Germinal center (tissue), 1 donor: Measurements from ENCODE around the gene AFF2.

Source experiments
- DNase-seq: peaks from one replicate; pipeline ENCODE4 v3.0.0; 2012; ENCODE audit warnings: mixed read lengths, low spot score

The AFF2 gene

GRCh38 chrX:148741441-148741840 is 241.0 kb downstream of the AFF2 start:
- DNase-seq, result no peak

- DNase-seq, result no peak
These were observed 254.7 kb downstream of the AFF2 start for GRCh38 chrX:148755111-148755510.

GRCh38 chrX:148763896-148764295 is 263.5 kb downstream of the AFF2 start:
- no peak for DNase-seq

- DNase-seq, result no peak
These were observed 267.9 kb downstream of the AFF2 start for GRCh38 chrX:148768296-148768695.

GRCh38 chrX:148771440-148771839 is 271.0 kb downstream of the AFF2 start:
- DNase-seq, result no peak

- DNase-seq, result no peak
These were observed 273.9 kb downstream of the AFF2 start for GRCh38 chrX:148774276-148774675.

- no peak for DNase-seq
These were observed 283.7 kb downstream of the AFF2 start for GRCh38 chrX:148784137-148784536.

GRCh38 chrX:148784856-148785255 is 284.4 kb downstream of the AFF2 start:
- DNase-seq, result peak; percentile 44

GRCh38 chrX:148785256-148785655 is 284.8 kb downstream of the AFF2 start:
- DNase-seq, result no peak

- no peak for DNase-seq
These were observed 288.0 kb downstream of the AFF2 start for GRCh38 chrX:148788449-148788848.

GRCh38 chrX:148794350-148794749 is 293.9 kb downstream of the AFF2 start:
- DNase-seq, result no peak

GRCh38 chrX:148804579-148805355 is 304.4 kb downstream of the AFF2 start:
- no peak for DNase-seq

GRCh38 chrX:148806145-148806870 is 305.9 kb downstream of the AFF2 start:
- no peak for DNase-seq

GRCh38 chrX:148808833-148809232 is 308.4 kb downstream of the AFF2 start:
- DNase-seq, result no peak

- DNase-seq, result no peak
These were observed 310.8 kb downstream of the AFF2 start for GRCh38 chrX:148811236-148811635.

GRCh38 chrX:148813422-148813821 is 313.0 kb downstream of the AFF2 start:
- no peak for DNase-seq

GRCh38 chrX:148813967-148814366 is 313.6 kb downstream of the AFF2 start:
- DNase-seq, result no peak

- DNase-seq, result no peak
These were observed 315.0 kb downstream of the AFF2 start for GRCh38 chrX:148815218-148815961.

GRCh38 chrX:148823986-148824385 is 323.6 kb downstream of the AFF2 start:
- no peak for DNase-seq

GRCh38 chrX:148825696-148826095 is 325.3 kb downstream of the AFF2 start:
- DNase-seq, result no peak

- DNase-seq, result no peak
These were observed 336.3 kb downstream of the AFF2 start for GRCh38 chrX:148836741-148837140.

GRCh38 chrX:148850631-148851030 is 350.2 kb downstream of the AFF2 start:
- no peak for DNase-seq

GRCh38 chrX:148854306-148854705 is 353.9 kb downstream of the AFF2 start:
- no peak for DNase-seq
